Measurements from ENCODE around the gene GLB1L. TPM values are rescaled to one million over a fixed set of nuclear protein-coding genes. Genes with fewer than 3 reads are reported as not detected.
"Not testable (repeated sequence)": the region's sequence is repeated elsewhere in the genome, so short reads cannot be mapped to it uniquely, and the experiment has no call there.

The GLB1L gene
- total RNA-seq, 1 donor from 2014 or later, result 8.1 TPM

DNA sequence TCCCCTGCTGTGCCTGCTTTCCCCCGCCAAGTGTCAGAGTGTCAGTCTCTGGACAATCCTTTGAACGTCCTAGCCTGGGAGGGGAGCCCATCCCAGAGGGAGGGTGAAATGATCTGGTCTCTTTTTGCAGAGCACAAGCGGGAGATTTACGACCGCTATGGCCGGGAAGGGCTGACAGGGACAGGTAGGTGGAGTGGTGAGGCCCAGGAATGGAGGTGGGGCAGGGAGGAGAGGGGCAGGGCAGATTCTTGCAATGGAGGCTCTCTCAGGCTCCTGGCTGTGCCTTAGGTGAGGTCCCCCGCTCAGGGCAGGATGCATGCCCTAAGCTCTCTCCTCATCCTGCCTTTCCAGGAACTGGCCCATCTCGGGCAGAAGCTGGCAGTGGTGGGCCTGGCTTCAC is 36.3 kb upstream of the GLB1L start:
- no peak for DNase-seq (ENCODE audit: low read depth, low spot score)

DNA sequence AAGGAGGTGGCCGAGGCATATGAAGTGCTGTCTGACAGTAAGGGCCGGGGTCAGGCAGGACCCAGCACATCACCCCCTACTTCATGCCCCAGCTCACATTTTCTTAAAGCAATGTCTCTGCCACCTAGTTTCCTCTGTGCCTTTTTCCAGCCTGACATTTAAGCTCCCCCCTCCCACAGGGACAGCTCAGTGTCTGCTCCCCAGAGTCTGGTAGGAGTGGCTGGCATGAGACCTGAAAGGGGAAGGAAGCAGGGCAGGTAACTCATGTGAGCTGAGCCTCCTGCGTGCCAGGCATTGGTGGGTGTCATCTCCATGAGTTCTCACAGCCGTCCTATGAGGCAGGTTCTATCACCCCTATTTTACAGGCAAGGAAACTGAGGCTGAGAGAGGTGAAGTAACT is 35.4 kb upstream of the GLB1L start:
- DNase-seq (ENCODE audit: low read depth, low spot score), result no peak

DNA sequence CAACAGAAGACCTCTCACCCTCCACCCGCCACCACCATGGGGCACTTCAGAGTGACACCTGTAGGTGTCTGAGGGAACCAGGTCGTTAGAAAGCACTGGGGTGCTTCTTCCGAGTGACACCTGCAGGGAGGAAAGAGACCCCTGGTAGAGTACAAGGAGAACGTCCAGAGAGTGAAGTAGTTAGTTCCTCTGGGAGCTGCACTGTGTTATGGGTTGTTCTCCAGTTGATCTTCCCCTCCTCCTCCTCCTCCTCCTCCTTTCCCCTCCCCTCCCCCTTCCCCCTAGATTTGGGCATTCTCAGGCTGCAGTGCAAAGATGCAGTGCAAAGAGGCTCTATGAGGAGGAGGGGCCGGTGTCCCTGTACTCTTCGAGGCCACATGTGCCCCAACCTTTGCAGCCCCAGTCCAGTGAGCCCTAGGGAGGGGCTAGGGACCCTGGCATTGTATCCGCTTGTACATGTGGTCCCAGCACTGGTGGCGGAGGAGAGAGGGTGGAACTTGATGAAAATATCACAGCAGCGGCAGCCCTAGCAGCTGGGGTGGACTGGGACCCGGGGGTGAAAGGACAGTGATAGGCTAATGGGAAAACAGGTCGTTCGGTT is 34.8 kb upstream of the GLB1L start:
- DNase-seq (ENCODE audit: low read depth, low spot score), result no peak

DNA sequence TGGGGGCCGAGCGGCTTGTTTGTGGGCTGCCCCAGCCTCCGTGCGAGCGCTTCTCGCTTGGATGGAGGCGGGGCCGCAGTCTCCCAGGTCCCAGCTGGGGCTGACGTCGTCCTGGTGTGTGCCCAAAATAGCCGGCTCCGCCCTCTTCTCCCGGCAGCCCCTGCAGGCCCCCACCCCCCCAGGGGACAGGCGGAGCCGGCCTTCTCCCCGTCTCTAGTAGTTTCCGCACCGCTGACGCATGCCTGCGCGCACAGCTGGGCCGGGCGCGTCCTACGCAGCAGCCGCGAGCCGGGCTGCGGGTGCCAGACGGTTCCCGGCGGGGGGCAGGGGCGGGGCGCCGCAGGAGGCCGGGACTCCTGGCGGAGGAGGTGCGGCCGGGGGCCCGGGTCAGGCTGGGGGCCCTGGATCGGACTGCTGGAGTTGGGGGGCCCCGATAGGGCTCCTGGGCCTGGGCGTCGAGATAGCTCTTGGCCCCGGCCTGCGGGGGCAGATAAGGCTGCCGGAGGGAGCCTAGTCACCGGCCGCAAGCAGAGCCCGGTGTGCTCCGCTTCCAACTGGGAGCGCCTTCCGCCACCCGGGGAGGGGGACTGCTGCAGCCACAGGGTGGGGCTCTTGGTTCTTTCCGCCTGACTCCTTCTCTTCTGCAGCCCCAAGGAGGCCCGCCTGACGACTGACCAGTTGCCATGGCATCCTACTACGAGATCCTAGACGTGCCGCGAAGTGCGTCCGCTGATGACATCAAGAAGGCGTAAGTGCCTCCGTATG is 34.1 kb upstream of the GLB1L start, which contains the start of gene DNAJB2:
TSS of gene DNAJB2 (plus strand) at position 216 of the 765 bp plus-strand sequence. CDS start at position 684, 468 bp downstream.
- DNase-seq (ENCODE audit: low read depth, low spot score), result peak; percentile 93

DNA sequence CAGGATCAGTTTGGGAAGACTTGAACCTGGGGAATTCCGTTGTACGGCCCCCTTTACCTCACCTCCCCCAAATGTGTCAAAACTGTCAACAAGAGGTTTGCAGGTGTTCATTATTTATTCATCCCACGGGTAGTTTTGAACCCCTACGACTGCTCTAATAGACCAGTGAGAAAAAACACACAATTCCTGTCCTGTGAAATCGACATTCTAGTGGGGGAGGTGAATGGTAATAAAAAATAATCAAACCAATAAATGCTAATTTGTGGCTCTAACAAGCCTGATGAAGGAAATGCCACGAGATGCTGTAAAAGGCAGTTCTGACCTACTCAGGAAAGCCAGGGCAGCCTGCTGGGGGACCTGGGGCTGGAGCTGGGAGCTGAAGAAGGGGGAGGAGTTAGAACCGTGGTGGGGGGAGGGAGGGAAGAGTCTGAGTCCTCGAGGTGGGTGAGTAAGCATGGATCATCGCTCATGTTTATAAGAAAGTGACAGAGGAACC is 33.5 kb upstream of the GLB1L start:
- DNase-seq (ENCODE audit: low read depth, low spot score), result no peak

DNA sequence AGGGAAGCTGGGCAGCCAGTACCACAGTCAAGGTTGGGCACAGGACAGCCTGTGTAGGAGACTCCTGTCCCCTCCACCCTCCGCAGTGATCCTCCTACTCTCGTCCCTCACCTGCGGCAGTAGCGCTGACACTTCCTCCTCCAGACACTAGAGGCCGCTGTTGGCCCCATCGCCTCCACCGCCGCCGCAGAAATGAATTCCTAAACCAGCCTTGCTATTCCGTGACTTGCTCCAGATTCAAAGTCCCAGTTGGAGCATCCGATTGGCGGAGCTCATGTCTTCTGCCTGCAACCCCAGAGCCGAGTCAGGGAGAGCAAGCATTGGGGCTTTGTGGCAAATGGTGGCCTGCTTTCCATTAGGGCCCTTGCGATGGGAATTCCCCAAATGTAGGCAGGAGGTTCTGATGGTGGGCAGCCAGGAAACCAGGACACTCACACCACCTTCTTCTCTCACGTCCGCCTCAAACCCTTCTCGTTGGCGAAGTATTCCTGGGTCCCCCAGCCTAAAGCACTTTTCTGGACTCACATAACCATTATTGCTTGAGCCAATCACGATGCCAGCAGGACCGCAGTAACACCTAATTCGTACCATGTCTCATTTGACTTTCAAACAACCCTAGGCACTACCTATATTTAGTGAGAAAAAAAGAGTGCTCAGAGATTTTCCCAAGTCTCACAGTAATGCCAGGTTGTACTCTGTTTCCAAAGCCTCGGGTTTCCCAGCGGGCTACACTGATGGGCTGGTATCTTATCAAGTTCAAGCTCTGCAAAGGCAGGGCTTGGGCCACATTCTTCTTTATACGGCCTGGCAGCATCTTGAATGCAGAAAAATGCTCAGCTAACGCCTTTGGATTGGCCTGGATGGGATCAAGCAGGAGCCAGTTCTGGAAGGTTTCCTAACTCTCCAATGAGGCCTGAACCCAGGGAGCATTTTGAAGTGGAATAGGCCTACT is 32.7 kb upstream of the GLB1L start:
- DNase-seq (ENCODE audit: low read depth, low spot score), result no peak

DNA sequence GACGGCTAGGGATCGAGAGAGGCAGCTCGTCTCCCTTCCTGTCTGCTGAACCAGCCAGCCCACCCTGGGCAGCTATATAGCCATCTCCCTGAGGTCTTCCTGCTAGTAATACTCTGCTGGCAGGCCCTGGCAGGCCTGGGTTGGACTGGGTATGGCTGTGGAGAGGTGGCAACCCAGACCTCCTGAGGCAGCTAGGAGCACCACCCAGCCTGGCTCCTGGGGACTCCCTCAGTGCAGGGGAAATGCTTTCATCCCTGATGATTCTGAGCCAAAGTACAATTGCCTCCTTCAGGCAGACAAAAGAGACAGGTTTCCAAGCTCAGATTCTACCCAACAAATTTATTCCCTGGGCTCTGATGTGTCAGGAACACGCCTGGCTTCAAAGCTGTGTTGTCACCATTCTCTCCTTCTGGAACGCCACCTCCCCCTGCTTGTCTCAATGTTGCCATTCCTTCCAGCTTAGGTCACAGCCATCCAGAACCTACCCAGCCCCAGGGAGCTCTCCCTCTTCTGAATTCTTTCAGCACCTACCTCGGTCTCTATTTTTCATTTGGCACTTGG is 29.2 kb upstream of the GLB1L start:
- DNase-seq (ENCODE audit: low read depth, low spot score), result no peak

DNA sequence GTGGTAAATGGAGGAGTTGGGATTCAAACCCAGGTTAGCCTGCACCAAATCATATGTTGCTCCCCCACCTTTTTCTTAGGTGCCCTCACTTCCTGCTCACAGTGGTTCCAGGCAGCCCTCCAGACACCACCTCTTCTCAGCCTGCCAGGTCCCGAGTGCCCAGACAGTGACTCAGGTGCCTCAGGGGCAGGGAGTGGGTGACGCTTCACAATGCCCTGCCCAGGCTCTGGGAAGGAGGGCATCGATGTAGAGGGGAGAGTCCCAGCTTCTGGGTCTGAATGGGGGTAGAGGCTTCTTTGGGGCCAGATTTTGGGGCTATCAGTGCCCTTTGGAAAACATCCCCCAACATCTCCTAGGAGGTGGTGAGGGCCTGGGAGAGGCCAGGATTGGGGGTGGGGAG is 28.7 kb upstream of the GLB1L start:
- no peak for DNase-seq (ENCODE audit: low read depth, low spot score)

DNA sequence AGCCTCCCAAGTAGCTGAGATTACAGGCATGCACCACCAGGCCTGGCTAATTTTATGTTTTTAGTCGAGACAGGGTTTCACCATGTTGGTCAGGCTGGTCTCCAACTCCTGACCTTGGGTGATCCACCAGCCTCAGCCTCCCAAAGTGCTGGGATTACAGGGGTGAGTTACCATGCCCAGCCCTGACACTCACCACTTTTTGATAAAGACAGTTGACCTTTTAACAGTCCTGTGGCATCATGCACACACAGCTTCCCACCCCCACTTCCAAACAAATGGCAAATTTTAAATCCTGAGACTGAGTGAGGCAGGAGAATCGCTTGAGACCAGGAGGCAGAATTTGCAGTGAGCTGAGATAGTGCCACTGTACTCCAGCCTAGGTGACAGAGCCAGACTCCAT is 27.8 kb upstream of the GLB1L start:
- no peak for DNase-seq (ENCODE audit: low read depth, low spot score)

DNA sequence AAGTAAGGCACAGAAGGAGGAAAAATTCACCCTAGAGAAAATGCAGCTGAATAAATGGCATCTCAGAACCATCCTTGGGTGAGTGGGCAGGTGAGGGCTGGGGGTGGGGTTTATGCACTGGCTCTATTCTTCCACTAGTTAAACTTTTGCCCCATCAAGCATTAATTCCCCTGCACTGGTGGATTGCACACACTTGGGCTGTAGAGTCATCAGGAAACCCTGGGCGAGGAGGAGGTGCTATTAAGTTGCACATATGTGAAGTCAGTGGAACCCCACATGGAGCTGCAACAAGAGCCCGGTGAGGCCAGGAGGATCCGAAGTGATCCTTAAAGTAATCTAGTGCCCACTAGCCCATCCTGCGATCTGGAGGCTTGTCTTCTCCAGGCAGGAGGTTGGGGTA is 27.1 kb upstream of the GLB1L start:
- DNase-seq (ENCODE audit: low read depth, low spot score), result no peak

DNA sequence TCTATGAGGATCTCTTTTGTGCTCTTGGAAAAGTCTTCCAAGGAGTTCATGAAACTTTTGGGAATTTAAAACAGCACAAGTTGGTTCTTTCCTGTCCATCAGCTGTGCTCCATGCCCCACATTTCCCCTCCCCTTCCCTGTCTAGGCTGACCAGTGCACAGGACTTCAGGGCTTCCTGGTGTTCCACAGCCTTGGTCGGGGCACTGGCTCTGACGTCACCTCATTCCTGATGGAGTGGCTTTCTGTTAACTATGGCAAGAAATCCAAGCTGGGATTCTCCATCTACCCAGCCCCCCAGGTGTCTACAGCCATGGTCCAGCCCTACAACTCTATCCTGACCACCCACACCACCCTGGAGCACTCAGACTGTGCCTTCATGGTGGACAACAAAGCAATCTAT is 25.8 kb upstream of the GLB1L start:
- no peak for DNase-seq (ENCODE audit: low read depth, low spot score)

DNA sequence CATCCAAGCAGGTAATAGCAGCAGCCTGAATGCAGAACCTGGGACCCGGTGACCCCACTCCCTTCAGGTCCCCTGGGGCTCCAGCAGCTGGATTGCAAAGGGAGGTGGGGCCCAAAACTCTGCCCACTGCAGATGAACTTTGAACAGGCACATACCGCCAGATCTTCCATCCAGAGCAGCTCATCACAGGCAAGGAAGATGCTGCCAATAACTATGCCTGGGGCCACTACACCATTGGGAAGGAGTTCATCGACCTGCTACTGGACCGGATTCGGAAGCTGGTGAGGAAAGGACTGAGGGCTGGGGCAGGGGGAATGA is 24.8 kb upstream of the GLB1L start:
- DNase-seq (ENCODE audit: low read depth, low spot score), result no peak

DNA sequence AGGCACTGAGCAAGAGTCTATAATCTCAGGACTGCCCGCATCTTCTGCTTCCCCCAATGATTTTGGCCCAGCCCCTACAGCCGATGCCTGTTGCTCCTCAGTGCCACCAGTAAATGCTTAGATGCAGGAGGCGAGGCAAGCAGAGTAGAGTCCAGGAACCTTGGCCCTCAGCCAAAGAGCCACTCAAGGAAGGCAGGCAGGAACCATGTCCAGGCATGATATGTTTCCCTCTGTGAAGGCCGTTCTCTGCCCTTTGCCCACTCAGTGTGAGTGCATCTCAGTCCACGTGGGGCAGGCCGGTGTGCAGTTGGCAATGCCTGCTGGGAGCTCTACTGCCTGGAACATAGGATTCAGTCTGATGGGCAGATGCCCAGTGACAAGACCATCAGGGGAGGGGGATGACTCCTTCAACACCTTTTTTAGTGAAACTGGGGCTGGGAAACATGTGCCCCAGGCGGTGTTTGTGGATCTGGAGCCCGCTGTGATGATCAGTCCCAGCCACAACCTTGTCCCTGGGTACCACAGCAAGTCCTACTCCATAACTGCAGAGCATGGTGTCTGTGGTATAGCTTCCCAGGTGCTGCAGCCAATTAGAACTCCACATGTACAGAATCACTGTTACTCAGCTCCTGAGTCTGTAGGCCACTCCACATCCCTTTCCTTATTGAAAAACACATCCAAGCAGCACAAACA is 24.3 kb upstream of the GLB1L start:
- no peak for DNase-seq (ENCODE audit: low read depth, low spot score)

DNA sequence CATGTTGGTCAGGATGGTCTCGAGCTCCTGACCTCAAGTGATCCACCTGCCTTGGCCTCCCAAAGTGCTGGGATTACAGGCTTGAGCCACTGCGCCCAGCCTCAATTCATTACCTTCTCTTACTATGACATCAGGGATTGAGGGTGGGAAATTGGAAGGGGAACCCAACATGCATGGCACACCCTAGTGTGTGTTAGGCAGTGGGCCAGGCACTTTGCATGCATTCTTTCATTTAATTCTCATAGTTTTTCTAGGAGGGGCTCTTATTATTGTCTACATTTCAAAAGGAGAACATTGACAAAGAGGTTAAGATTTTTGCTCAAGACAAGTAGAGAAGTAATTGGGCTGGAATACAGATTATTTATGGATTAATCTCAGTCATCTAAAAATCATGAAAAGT is 23.1 kb upstream of the GLB1L start:
- DNase-seq (ENCODE audit: low read depth, low spot score), result no peak

DNA sequence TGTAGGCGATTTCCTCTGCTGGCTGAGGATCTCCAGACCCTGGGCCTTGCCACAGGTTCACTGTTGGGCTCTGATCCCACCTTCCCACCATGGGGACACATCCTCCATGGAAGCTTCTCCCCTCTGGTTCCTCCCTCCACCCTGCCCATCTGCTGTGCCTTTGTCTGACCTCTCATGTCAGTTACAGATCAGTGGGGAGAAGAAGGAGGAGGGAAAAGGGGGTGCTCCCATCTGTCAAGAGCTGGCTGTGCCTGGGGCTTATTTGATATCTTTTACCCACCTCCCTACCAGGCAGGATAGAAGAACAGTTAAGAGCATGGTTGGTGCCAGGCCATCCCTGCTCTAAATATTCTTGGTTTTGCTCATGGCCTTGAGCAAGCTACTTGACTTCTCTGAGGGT is 21.6 kb upstream of the GLB1L start:
- no peak for DNase-seq (ENCODE audit: low read depth, low spot score)

DNA sequence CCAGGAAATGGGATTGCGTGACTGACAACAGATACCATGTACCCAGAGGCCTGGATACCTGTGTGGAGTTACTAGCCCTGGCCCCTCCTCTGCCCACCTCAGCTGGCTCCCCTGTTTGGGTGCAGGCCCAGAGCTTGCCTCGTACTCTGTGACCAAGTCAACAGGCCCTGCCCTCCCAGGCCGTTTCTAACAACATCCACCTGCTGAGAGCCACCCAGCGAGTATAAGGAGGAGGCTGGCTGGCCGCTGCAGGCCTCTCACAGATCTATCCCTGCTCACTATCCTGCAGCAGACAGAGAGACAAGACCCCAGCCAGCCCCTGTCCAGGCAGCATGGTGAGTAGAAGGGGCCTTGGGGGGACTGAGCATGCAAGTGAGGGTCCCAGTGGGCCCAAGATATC is 21.0 kb upstream of the GLB1L start:
- DNase-seq (ENCODE audit: low read depth, low spot score), result no peak

DNA sequence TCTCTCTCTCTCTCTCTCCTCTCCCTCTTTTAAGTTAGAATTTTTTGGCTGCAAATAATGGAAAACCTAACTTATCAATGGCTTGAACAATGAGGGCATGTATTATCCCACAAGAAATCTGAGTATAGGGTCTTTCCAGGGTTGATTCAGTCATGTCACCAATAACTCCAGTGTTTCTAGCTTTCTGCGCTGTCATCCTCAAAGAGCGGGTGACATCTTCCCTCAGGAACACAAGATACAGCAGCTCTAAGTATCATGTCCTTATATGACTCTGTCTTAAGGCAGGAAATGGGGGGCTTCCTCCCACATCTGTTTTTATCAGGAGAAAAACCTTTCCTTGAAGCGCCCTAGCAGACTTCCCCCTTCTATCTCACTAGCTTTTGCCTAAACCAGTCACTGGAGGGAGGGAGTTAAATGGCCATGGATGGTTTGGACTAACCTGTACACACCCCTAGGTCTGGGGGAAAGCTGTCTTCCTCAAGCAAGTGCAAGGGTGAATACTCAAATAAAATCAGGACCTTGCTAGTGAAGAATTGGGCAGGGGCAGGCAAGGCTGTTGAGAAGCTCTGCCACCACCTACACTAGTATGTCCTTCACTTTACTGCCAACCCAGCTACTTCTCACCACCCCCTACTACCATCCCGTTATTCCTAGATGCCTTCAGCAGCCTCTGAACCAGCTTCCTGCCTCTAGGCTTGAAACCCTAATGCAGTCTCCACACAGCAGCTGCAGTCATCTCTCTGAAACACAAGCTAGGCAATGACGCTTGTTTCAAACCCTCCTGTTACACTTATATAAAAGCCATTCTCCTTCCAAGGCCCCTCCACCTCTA is 16.0 kb upstream of the GLB1L start:
- DNase-seq (ENCODE audit: low read depth, low spot score), result no peak

DNA sequence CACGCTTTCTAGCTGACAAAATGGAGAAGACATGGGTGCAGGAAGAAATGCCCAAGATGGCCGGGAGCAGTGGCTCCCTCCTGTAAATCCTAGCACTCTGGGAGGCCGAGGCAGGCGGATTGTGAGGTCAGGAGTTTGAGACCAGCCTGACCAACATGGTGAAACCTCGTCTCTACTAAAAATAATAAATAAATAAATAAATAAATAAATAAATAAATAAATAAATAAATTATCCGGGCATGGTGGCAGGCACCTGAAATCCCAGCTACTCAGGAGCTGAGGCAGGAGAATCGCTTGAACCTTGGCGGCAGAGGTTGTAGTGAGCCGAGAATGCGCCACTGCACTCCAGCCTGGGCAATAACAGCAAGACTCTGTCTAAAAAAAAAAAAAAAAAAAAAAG is 13.7 kb upstream of the GLB1L start:
- not testable (repeated sequence) for DNase-seq (ENCODE audit: low read depth, low spot score)

DNA sequence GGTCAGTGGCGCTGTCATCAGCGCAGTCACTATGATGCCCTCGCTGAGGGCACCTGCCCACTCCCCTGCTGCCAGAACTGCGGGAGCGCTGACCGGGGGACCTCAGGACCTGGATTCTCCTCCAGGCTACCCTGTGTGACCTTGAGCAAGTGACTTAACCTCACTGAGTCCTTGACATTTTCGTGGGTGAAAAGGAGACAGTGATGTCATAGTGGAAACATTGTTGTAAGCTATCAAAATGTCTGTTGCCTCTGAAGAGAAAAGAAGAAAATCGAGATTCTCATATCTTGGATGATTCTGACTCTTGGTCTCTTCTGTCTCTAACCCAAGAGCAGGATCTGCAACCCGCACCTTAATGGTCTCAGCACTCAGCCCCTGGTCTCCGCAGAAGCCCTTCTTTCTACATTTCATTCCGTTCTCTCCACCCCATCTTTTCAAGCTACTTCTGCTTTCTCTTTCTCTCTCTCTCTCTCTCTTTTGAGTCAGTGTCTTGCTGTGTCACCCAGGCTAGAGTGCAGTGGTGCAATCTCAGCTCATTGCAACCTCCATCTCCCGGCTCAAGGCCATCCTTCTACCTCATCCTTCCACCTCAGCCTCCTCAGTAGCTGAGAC is 9.5 kb upstream of the GLB1L start:
- no peak for DNase-seq (ENCODE audit: low read depth, low spot score)

Data from pulmonary artery endothelial cell (primary cell).